Measurements from ENCODE around the gene AFF4. TPM values are rescaled to one million over a fixed set of nuclear protein-coding genes. Genes with fewer than 3 reads are reported as not detected.
A peak's percentile ranks its signal among the peaks of the same experiment; 100 is the strongest.

Gene AFF4
- total and polyA plus RNA-seq, 2 of the 4 experiments (the other 2 are of a cell fraction), result 27.3 to 57.2 TPM

DNA sequence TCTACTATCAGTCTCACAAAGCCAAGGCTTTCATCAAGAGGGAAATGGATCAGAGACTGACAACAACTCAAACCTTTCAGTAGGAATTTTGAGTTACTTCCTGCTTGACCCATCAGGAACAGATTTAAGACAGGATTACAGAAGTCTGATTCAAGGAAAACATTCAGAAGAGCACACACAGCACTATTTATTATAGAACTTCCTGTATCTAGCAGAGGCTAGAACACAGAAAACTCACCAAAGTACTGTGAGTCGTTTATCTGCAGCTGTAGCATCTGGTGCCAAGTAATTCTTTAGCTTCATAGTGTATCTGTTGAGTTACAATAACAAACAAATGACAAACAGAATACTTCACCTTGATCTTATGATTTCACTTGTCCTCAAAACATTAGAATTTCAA lies 76.2 kb downstream of the AFF4 start:
- H2AK5ac ChIP-seq (ENCODE audit: low read depth, low read length), result no peak overlapping the region
- H3K4me1 ChIP-seq (ENCODE audit: control insufficient read depth, insufficient read depth, low read length), result 0 out of 2 replicates have a peak, but pooled peaks cover 2% of the 10 kb centered on the region
- H4K5ac ChIP-seq (ENCODE audit: low read depth, low read length), result no peak overlapping the region
- no peak overlapping the region for H3K18ac ChIP-seq (ENCODE audit: low read depth, low read length)
- ChIA-PET CTCF (interaction anchor here (0.9 kb wide), 1 partner anchor 10 kb away, joined by 4 read pairs; no protein-coding TSS in a partner anchor), POLR2A (ENCODE audit: unreplicated experiment) (interaction anchor here (0.6 kb wide), 1 partner anchor 161 kb away, joined by 3 read pairs; no protein-coding TSS in a partner anchor)
- H3K9me3 ChIP-seq (ENCODE audit: control insufficient read depth, insufficient read depth, low read length), result no peaks in the 10 kb centered on the region
- in situ Hi-C loops (cut with MboI; ENCODE audit: low sequenced_read_pairs) (no loop called here), intact Hi-C loops (cut with micrococcal nuclease) (no loop called here), dilution Hi-C loops (cut with HindIII; ENCODE audit: low sequenced_read_pairs, unreplicated experiment) (no loop called here)
- no peak overlapping the region for H3K56ac ChIP-seq (ENCODE audit: extremely low read depth, insufficient read depth, low read length)
- WGBS, 2 experiments (ENCODE audit: extremely low coverage in 2 of 2, insufficient read length in 1 of 2), result no CpG with 5 or more reads among the region's 1 CpG
- H3K27me3 ChIP-seq (ENCODE audit: control insufficient read depth, insufficient read depth, low read length), result no peaks in the 10 kb centered on the region
- peaks cover 44% of the 10 kb centered on the region for H3K36me3 ChIP-seq (ENCODE audit: control insufficient read depth, insufficient read depth, low read length)
- H2AK9ac ChIP-seq (replicated peaks; ENCODE audit: low read depth, low read length, poor library complexity), result no peak overlapping the region
- no peak for TF ChIP-seq RFX5 (IDR thresholded peaks at IDR 0.05; ENCODE audit: low read depth, low read length)
- TF ChIP-seq, protein P1, sequence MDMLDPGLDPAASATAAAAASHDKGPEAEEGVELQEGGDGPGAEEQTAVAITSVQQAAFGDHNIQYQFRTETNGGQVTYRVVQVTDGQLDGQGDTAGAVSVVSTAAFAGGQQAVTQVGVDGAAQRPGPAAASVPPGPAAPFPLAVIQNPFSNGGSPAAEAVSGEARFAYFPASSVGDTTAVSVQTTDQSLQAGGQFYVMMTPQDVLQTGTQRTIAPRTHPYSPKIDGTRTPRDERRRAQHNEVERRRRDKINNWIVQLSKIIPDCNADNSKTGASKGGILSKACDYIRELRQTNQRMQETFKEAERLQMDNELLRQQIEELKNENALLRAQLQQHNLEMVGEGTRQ (IDR thresholded peaks at IDR 0.05; ENCODE audit: low read depth, low read length), result no peak
- TF ChIP-seq SMC3 (IDR thresholded peaks at IDR 0.05; ENCODE audit: low read depth, low read length), result no peak
- TF ChIP-seq CEBPB (IDR thresholded peaks at IDR 0.05; ENCODE audit: low read depth, low read length), result no peak
- TF ChIP-seq CHD1 (IDR thresholded peaks at IDR 0.05; ENCODE audit: low read depth, low read length), result no peak
- TF ChIP-seq FOS (IDR thresholded peaks at IDR 0.05; ENCODE audit: low read depth, low read length), result no peak
- no peak for TF ChIP-seq RAD21 (IDR thresholded peaks at IDR 0.05; ENCODE audit: low read length)
- no peak for TF ChIP-seq RCOR1 (IDR thresholded peaks at IDR 0.05; ENCODE audit: insufficient replicate concordance, low read length)
- TF ChIP-seq BHLHE40 (IDR thresholded peaks at IDR 0.05; ENCODE audit: low read depth, low read length), result no peak
- TF ChIP-seq MXI1 (IDR thresholded peaks at IDR 0.05; ENCODE audit: borderline replicate concordance, low read depth, low read length), result no peak
- no peak for TF ChIP-seq CTCF (conservative IDR thresholded peaks at IDR 0.05; ENCODE audit: low read depth, low read length)
- TF ChIP-seq NFE2L2 (IDR thresholded peaks at IDR 0.05; ENCODE audit: low read depth, low read length), result no peak
- H3K23ac ChIP-seq (ENCODE audit: low read depth, low read length), result no peak overlapping the region
- no peak overlapping the region for H2AFZ ChIP-seq (replicated peaks; ENCODE audit: low read length, poor library complexity)
- H2BK20ac ChIP-seq (ENCODE audit: low read depth, low read length), result no peak overlapping the region
- no peak overlapping the region for H4K91ac ChIP-seq (ENCODE audit: insufficient read depth, low read depth, low read length)
- no peak overlapping the region for H3K14ac ChIP-seq (replicated peaks; ENCODE audit: low read depth, low read length)
- H4K20me1 ChIP-seq (ENCODE audit: insufficient read depth, low read length), result no peaks in the 10 kb centered on the region; the same call in 1 of the 2 replicates
- no peak overlapping the region for H3K4ac ChIP-seq (ENCODE audit: low read depth, low read length)
- H3K79me1 ChIP-seq (ENCODE audit: low read depth in 1 of 2, low read length in 2 of 2), result peaks cover 12 to 14% of the 10 kb centered on the region in 2 experiments
- H3K9ac ChIP-seq (ENCODE audit: low read depth, low read length), result no peak overlapping the region
- H2BK120ac ChIP-seq (ENCODE audit: low read depth, low read length), result no peak overlapping the region
- H3K27ac ChIP-seq (ENCODE audit: insufficient read depth, low read length), result no peak overlapping the region
- ATAC-seq (ENCODE audit: low read depth) (peak; percentile 68), DNase-seq (peak; percentile 59)
- no peaks in the 10 kb centered on the region; the same call in 1 of the 2 replicates for H3K9me1 ChIP-seq (ENCODE audit: insufficient read depth, low read length)
- no peak overlapping the region for H3K4me3 ChIP-seq (ENCODE audit: insufficient read depth, low read depth, low read length)
- no TSS peak for BruUV-seq (replicated peaks)
- H4K8ac ChIP-seq (ENCODE audit: low read depth in 2 of 2, low read length in 2 of 2), result no peak overlapping the region
- H3K4me2 ChIP-seq (ENCODE audit: low read depth, low read length), result no peak overlapping the region
- no peak overlapping the region for H2BK5ac ChIP-seq (ENCODE audit: low read depth, low read length, poor library complexity, severe bottlenecking)
- no peak overlapping the region for H2BK15ac ChIP-seq (ENCODE audit: low read depth, low read length)
